Activated CD4-positive, alpha-beta T cell treated with anti-CD3 and anti-CD28 coated beads for 1 hour (primary cell): ENCODE results near the gene RFC3.
"Not testable (repeated sequence)": the region's sequence is repeated elsewhere in the genome, so short reads cannot be mapped to it uniquely, and the experiment has no call there.

ENCODE experiments used
- DNase-seq: peaks from one replicate; pipeline ENCODE4 v3.0.0-alpha.2; 2020

The RFC3 gene

GRCh38 chr13:33812829-33813228 is 5.1 kb upstream of the RFC3 start:
- DNase-seq = not testable (repeated sequence)

GRCh38 chr13:33815011-33815550 is 2.9 kb upstream of the RFC3 start:
- DNase-seq = no peak

GRCh38 chr13:33816912-33817311 is 1.0 kb upstream of the RFC3 start:
- no peak for DNase-seq

- no peak for DNase-seq
These were observed 442 bp upstream of the RFC3 start for GRCh38 chr13:33817513-33817900.

- no peak for DNase-seq
These were observed 7.1 kb downstream of the RFC3 start for GRCh38 chr13:33825083-33825482.

- DNase-seq = no peak
These were observed 9.2 kb downstream of the RFC3 start for GRCh38 chr13:33827139-33827538.

- no peak for DNase-seq
These were observed 10.6 kb downstream of the RFC3 start for GRCh38 chr13:33828431-33829129.

- no peak for DNase-seq
These were observed 14.9 kb downstream of the RFC3 start for GRCh38 chr13:33832872-33833271.

- no peak for DNase-seq
These were observed 20.7 kb downstream of the RFC3 start for GRCh38 chr13:33838647-33839046.

GRCh38 chr13:33840402-33840801 is 22.5 kb downstream of the RFC3 start:
- no peak for DNase-seq

- DNase-seq = no peak
These were observed 24.3 kb downstream of the RFC3 start for GRCh38 chr13:33842207-33842606.

GRCh38 chr13:33842986-33843385 is 25.0 kb downstream of the RFC3 start:
- DNase-seq = no peak

GRCh38 chr13:33845572-33846302 is 27.8 kb downstream of the RFC3 start:
- no peak for DNase-seq

- DNase-seq = no peak
These were observed 28.5 kb downstream of the RFC3 start for GRCh38 chr13:33846303-33847062.

- DNase-seq = no peak
These were observed 31.3 kb downstream of the RFC3 start for GRCh38 chr13:33849211-33849610.

GRCh38 chr13:33855371-33855895 is 37.5 kb downstream of the RFC3 start:
- DNase-seq = no peak

GRCh38 chr13:33859691-33860303 is 41.8 kb downstream of the RFC3 start:
- DNase-seq = no peak

- DNase-seq = no peak
These were observed 42.6 kb downstream of the RFC3 start for GRCh38 chr13:33860526-33860925.

GRCh38 chr13:33862016-33862415 is 44.1 kb downstream of the RFC3 start:
- no peak for DNase-seq

- DNase-seq = no peak
These were observed 45.3 kb downstream of the RFC3 start for GRCh38 chr13:33863188-33863789.

GRCh38 chr13:33865945-33866344 is 48.0 kb downstream of the RFC3 start:
- no peak for DNase-seq

- DNase-seq = no peak
These were observed 49.5 kb downstream of the RFC3 start for GRCh38 chr13:33867472-33867871.
